Loucy (cell line): ENCODE data around the gene PDYN.

Source experiments
- EZH2phosphoT487 ChIP-seq: fragments of 200-600 bp; IDR thresholded peaks from 2 replicates; pipeline ENCODE4 v1.6.1; 2018; ENCODE audit warnings: antibody characterized with exemption, mild to moderate bottlenecking, moderate library complexity, borderline replicate concordance
- TF ChIP-seq, protein P1 (sequence below): fragments of 200-600 bp; sonication (generic); conservative IDR thresholded peaks from 2 replicates; pipeline ENCODE4 v1.5.1; 2014; ENCODE audit warnings: mild to moderate bottlenecking, antibody characterized with exemption, low read length

DNA sequence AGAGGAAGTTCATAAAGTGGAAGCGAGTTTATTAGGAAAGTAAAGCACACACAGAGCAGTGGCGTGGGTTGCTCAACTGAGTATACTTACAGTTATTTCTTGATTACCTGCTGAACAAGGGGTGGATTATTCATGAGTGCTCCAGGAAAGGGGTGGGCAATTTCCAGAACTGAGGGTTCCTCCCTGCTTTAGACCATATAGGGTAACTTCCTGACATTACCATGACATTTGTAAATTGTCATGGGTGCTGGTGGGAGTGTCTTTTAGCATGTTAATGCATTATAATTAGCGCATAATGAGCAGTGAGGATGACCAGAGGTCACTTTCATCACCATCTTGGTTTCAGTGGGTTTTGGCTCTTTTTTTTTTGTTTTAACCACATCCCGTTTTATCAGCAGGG lies 29.8 kb downstream of the PDYN start:
- TF ChIP-seq, protein P1, sequence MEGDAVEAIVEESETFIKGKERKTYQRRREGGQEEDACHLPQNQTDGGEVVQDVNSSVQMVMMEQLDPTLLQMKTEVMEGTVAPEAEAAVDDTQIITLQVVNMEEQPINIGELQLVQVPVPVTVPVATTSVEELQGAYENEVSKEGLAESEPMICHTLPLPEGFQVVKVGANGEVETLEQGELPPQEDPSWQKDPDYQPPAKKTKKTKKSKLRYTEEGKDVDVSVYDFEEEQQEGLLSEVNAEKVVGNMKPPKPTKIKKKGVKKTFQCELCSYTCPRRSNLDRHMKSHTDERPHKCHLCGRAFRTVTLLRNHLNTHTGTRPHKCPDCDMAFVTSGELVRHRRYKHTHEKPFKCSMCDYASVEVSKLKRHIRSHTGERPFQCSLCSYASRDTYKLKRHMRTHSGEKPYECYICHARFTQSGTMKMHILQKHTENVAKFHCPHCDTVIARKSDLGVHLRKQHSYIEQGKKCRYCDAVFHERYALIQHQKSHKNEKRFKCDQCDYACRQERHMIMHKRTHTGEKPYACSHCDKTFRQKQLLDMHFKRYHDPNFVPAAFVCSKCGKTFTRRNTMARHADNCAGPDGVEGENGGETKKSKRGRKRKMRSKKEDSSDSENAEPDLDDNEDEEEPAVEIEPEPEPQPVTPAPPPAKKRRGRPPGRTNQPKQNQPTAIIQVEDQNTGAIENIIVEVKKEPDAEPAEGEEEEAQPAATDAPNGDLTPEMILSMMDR = no peak
- TF ChIP-seq EZH2phosphoT487 = no peak
